Activated T-cell treated with anti-CD3 and anti-CD28 coated beads, Interleukin-2, amount 50 U/mL, for 48 hours (primary cell): ENCODE results near the gene ITGB5.
A peak's percentile ranks its signal among the peaks of the same experiment; 100 is the strongest.
"Not testable (repeated sequence)": the region's sequence is repeated elsewhere in the genome, so short reads cannot be mapped to it uniquely, and the experiment has no call there.

Experiments
- DNase-seq, 2 experiments: peaks; one replicate each; pipeline ENCODE4 v3.0.0-alpha.2; 2020

ITGB5 gene

DNA sequence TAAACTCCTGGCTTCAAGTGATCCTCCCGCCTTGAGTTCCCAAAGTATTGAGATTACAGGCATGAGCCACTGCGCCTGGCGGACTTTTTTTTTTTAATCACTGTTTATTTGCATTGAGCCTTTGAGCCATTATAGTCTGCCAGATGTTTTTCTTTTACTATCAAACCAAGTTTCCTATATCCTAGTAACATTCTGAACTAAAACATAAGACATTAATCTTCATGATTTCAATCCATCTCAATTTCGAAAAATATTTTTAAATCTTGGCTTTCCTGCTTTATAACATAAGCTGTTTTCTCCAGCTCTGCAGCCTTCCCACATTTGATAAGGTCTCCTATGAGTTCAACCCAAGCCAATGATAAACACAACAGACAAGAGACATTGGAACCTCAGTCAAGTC, 81.5 kb downstream of the ITGB5 start:
- no peak for DNase-seq

GRCh38 chr3:124804875-124805274, 82.3 kb downstream of the ITGB5 start:
- DNase-seq: no peak

DNA sequence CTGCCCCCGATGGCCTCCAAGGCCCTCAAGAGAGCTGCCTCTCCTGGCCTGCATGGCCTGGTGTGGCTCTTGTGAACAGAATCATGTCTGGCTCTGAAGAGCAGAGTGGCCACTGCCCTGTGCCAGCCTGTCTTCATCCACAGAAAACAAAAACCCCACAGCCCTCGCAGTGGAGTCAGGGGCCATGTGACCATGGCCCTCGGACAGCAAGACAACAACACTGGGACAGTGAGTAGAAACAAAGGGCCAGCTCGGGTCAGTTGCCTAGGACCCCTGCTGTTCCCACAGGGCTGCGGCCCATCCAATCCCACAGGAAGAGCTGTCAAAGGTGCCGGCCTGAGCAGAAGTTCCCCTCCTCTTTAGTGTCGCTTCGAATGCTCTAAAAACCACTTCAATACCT, 84.5 kb downstream of the ITGB5 start:
- no peak for DNase-seq

DNA sequence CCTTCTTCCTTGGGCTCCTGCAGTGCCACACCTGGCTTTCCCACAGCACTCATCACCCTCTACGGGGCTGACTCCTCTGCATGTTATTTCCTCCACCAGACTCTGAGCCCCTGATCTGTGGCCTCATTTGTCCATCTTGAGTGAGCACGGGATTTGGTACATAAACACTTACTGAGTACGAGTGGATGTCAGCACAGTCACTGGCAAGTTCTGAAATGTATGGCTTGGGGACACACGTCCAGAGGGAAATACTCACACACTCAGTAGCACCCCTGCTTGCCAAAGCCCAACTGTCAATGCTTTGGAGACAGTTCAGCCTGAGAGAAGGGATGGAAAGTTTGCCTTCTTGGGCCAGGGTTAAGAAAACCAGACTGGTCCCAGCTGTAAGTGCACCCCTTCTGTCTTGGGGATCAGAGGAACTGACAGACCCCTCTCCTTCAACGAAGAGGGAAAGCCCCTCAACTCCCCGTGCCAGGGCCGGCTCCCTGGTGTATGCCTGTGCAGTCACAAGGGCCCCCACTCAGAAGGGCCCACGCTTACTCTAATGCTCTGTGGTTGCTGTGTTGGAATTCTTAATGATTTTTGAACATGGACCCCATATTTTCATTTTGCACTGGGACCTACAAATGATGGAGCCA, 85.0 kb downstream of the ITGB5 start:
- DNase-seq: no peak

- DNase-seq: no peak
Measured at GRCh38 chr3:124800511-124801258, 86.5 kb downstream of the ITGB5 start.

DNA sequence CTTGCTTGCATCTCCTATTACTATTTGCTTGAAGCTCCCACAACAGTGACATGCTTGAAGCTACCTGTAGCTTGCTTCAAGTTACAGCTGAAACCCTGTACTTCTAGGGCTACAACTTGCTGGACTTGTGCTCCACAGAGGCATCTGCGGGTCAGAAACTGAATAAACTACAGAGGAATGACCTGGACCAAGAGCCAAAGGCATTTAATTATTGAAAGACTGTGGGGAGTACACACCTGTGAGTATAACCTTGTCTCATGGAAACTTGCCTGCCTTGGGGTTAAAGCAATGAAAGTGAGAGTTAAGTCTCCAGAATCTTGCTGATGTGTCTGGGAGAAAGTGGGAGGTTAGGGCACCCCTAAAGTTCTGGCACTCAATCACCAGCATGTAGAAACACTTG, 87.1 kb downstream of the ITGB5 start:
- DNase-seq: no peak

GRCh38 chr3:124799676-124800075, 87.5 kb downstream of the ITGB5 start:
- DNase-seq: no peak

GRCh38 chr3:124797426-124797945, 89.7 kb downstream of the ITGB5 start:
- DNase-seq: no peak

- DNase-seq: no peak
Measured at GRCh38 chr3:124796477-124796876, 90.7 kb downstream of the ITGB5 start.

GRCh38 chr3:124793054-124793739, 94.0 kb downstream of the ITGB5 start:
- DNase-seq: no peak

GRCh38 chr3:124792341-124793040, 94.7 kb downstream of the ITGB5 start:
- no peak for DNase-seq

DNA sequence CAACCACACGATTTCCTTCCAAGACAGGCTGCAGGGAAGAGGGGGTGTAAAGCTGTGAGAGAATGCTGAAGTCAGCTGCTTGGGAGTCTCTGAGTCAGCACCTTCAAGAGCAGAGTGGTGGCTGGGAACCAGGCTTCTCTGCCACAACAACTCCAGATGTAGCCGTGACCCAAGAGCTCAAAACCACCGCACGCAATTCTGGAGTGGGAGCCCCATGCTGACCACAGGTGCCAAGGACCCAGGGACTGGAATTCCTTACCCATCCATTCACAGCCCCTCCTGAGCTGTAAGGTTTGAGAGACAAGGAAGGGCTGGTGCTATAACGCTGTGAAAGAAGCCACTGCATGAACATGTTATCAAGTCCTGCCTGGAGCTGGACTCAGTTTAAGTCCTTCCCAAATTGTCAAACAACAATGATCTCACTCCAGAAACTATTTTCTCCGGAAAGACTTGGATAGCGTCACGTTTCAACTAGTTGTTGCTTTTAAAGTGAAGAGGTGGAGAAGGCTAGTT, 95.5 kb downstream of the ITGB5 start:
- peak in 1 of 2 experiments; percentile 21 for DNase-seq

DNA sequence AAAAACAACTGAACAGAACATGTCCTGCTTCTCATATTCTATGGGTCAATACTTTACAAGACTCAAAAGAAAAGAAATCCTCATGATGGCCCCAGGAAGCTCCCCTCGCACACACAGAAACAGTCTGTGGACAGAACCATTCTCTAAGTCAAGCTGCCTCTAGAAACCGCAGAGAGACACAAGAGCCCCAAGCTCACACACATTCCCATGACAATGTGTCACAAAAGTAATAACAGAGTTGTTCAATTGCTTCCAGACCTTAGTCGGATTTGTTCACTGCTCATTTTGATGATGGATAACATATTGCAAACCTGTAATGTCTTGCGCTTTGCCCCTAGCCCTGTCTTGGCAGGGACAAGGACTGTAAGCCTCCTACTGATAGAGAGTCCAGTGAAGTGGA, 96.0 kb downstream of the ITGB5 start:
- DNase-seq: no peak

GRCh38 chr3:124789103-124789502, 98.1 kb downstream of the ITGB5 start:
- not testable (repeated sequence) for DNase-seq

GRCh38 chr3:124788254-124788745, 98.9 kb downstream of the ITGB5 start:
- DNase-seq: no peak

DNA sequence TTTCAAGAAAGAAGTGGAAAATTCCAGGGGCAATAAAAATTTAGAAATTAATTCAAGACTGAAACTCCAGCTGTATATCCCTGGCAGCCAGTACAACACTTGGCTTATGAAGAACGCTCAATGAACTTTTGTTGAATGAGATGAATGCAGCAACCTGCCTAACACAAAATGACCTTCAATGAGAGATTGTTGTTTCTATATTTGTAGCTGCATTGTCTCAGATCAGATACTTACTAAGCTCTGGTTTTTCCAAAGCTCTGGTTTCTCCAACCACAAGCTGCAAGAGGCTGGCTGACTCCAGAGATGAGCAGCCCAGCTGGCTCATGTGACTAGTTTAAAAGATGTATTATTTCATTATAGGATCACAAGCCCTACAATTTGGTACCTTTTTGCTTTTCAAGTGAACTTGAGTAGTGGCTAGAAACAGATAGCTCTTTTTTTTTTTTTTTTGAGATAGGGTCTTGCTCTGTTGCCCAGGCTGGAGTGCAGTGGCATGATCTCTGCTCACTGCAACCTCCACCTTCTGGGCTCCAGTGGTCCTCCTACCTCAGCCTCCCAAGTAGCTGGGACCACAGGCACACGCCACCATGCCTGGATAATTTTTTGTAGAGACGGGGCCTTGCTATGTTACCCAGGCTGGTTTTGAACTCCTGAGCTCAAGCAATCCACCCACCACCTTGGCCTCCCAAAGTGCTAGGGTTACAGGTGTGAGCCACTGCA, 99.5 kb downstream of the ITGB5 start:
- DNase-seq: no peak

DNA sequence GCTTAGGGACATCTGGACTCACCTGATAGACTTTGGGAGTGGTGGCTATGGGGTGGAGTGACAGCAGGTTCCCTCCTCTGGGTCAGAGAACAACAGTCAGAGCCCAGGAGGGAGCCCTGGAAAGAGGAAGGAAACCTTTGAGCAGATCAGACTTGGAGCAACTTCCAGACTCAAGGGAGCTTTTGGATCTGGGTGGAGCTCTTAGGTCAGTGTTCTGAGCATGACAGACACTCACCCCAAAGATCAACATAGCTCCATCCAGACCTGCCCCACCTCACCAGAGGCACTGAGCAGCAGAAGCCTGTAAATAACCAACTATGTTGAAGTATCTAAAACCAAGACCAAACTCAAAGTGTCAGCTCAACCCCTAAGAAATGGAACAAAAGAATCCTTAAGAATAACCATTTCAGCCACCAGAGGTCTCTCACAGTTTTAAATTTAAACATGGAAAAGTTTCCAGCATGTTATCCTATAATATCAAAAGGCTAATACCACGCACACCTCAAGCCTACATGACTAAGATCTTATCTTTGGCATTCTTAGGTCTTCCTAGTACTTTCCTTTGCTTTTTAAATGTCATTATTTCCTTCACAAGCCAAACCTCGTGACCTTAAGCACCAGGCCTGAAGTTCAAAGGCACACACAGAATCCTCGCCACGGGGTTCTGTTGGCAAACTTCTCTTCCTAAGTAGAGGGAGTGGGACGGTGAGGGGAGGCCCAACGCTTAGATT, 100.5 kb downstream of the ITGB5 start:
- DNase-seq: no peak

DNA sequence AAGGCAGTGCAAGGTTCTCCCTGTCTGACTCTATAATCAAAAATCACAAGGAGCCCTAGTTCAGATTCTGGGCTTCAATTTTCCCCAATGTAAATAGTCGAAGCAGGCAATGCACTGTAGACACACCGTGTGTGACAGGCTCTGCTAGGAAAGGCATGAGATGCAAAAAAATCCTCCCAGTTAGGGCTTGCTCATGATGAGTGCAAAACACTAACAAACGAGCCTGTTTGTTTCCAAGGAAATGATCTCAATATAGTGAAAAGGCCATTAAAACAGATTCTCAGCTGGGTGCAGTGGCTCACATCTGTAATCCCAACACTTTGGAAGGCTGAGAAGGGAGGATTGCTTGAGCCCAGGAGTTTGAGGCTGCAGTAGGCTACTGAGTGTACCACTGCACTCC, 101.2 kb downstream of the ITGB5 start:
- DNase-seq: no peak

DNA sequence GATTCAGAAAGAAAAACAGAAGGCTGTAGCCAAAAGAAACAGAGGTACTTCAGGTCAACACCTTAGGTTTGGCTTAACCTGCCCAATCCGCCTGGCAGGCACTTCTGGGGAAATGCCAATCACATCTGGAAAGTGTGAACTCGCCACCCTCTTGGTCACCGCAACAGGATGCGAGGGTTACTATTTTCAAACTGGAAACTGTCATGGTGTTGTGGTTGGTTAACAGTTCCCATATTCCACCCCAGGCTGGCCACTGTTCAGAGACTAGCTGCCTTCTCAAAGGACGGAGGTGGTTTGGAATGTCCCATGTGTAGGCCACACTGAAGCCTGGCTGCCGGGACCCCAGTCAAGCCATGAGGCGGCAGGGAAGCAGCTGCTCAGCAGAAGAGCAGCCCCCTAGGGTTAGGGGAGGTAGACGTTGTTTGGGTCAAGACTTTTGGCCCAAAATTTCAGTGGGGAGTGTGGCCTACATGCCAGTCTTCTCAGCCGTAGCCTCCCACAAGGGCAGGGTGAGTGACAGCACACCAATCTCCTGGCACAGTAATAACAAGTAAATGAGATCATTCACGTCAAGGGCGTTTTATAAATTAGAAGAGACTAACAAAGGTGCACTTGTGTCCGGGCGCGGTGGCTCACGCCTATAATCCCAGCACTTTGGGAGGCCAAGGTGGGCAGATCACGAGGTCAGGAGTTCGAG, 102.3 kb downstream of the ITGB5 start:
- DNase-seq: no peak

GRCh38 chr3:124783696-124784095, 103.5 kb downstream of the ITGB5 start:
- no peak for DNase-seq

GRCh38 chr3:124782377-124782712, 104.8 kb downstream of the ITGB5 start:
- DNase-seq: not testable (repeated sequence)
